Nephron (organoid): ENCODE measurements around the gene LRRC51.

Experiments used
- H3K27ac Mint-ChIP-seq, 3 experiments: 2 replicates each; pipeline ENCODE4 v1.8.0; 2020; ENCODE audit warnings: mixed read lengths in 3 of 3, mild to moderate bottlenecking in 2 of 3, moderate library complexity in 1 of 3
- H3K27me3 Mint-ChIP-seq: 2 replicates; pipeline ENCODE4 v1.8.0; 2021; ENCODE audit warnings: low read depth, mild to moderate bottlenecking, moderate library complexity, mixed read lengths
- H3K36me3 Mint-ChIP-seq: 2 replicates; pipeline ENCODE4 v1.8.0; 2020; ENCODE audit warnings: low read depth, mixed read lengths
- H3K4me1 Mint-ChIP-seq: 2 replicates; pipeline ENCODE4 v1.8.0; 2020; ENCODE audit warnings: mixed read lengths
- H3K4me3 Mint-ChIP-seq, 3 experiments: 2 replicates each; pipeline ENCODE4 v1.8.0; 2020; ENCODE audit warnings: mild to moderate bottlenecking in 3 of 3, mixed read lengths in 3 of 3, moderate library complexity in 2 of 3
- H3K9me3 Mint-ChIP-seq: 2 replicates; pipeline ENCODE4 v1.8.0; 2020; ENCODE audit warnings: mixed read lengths
- CTCF ChIP-seq, 3 experiments: fragments of 200-600 bp; sonication (generic); IDR thresholded peaks; one replicate each; pipeline ENCODE4 v1.5.0; 2021; ENCODE audit warnings: antibody characterized with exemption in 3 of 3; ENCODE audit not compliant: unreplicated experiment in 3 of 3

Gene LRRC51

GRCh38 chr11:72084076-72084475, 3.4 kb downstream of the LRRC51 start:
- Mint-ChIP-seq H3K4me3 (no peak overlapping the region), H3K27ac (no peak overlapping the region), H3K27me3 (no peaks in the 10 kb centered on the region), H3K4me1 (peaks cover 21% of the 10 kb centered on the region), H3K36me3 (peaks cover 9% of the 10 kb centered on the region), H3K9me3 (no peaks in the 10 kb centered on the region)
- no peak for TF ChIP-seq CTCF (IDR thresholded peaks at IDR 0.05; ENCODE audit: unreplicated experiment in 3 of 3)

DNA sequence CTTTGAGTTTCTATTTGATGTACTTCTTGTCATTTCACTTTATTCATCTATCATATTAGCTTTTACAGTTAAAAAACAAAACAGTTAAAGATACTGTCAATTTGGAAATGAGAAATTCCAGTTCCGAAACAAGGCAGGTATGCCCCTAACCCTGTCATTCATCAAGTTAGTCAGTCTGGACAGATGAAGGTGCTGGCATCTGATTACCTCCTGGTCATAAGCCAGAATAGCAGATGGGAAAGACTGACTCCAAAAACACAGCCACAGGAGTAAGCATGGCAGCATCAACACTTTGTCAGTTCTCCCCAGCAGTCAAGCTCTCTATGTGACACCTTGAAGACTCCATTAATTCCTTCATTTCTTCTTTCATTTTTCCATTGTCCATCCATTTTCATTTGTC, 4.3 kb downstream of the LRRC51 start:
- H3K27me3 Mint-ChIP-seq, result no peaks in the 10 kb centered on the region
- H3K36me3 Mint-ChIP-seq, result peaks cover 11% of the 10 kb centered on the region
- no peak overlapping the region for H3K27ac Mint-ChIP-seq
- H3K4me3 Mint-ChIP-seq, result no peak overlapping the region
- peaks cover 21% of the 10 kb centered on the region for H3K4me1 Mint-ChIP-seq
- no peak for TF ChIP-seq CTCF (IDR thresholded peaks at IDR 0.05; ENCODE audit: unreplicated experiment in 3 of 3)
- no peaks in the 10 kb centered on the region for H3K9me3 Mint-ChIP-seq

DNA sequence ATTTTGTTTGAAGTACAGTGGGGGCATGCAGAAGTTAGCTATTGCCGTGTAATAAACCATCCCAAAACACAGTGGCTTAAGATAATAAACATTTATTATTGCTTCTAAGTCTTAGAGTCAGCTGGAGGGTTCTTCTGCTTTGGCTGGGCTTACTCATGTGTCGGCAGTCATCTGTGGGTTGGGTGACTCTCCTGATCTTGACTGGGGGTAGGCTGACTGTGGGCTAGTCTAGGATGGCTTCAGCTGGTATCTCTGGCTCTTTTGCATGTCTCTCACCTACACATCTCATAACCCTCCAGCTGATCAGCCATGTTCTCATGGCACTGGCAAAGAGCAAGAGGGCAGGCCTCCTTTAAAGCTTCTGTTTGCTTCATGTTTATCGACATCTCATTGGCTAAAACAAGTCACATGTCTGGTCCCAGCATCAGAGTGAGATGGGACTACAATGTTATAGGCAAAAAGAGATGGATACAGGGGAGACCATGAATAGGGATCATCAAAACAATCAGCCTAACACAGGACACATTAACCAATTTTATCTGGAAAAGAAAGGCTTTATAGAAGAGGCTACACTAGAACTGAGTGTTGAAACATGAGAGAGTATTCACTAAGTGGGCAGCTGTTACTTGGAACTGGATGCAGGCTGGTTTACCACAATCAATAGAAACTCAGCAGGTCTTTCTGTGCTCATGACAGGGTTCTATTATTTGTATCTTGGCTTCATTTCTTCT, 5.1 kb downstream of the LRRC51 start:
- Mint-ChIP-seq H3K27ac (peak overlapping the region in 2 of 3 experiments; percentile 52 to 64), H3K9me3 (no peaks in the 10 kb centered on the region)
- no peak for TF ChIP-seq CTCF (IDR thresholded peaks at IDR 0.05; ENCODE audit: unreplicated experiment in 3 of 3)

DNA sequence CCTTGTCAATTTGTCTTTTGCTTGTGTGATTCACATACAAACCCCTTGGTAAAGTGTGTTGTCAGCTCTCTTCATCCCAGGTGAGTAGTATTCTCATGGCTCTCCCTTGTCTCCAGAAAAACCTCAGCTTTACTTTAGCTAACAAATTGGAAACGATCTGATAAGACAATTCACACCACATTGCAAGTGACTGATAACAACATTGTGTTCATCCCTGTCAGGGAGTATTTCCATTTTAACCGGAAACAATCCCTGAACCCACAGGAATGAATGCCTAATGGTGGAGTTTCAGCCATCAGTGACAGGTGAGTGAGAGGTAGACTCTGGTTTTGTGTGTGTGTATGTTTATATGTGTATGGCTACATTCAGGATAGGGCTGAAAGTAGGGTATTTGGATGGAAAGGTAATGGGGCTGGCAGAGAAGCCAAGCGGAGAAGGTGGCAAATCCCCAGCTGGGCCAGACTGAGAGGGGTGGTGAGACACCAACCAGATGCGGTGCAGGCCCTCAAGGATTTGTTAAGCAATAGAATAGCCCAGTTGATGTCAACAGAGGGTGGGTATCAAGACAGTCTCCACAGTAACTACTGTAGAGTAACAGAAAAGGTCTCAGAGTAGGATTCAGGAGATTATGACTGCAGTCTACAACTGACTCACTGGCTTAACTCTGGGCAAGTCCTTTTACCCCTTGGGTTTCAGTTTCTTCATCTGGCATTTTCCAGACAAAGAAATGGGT, 7.6 kb downstream of the LRRC51 start:
- Mint-ChIP-seq H3K36me3 (peaks cover 12% of the 10 kb centered on the region), H3K4me3 (no peak overlapping the region), H3K27me3 (no peaks in the 10 kb centered on the region), H3K27ac (no peak overlapping the region), H3K4me1 (peaks cover 20% of the 10 kb centered on the region), H3K9me3 (no peaks in the 10 kb centered on the region)
- TF ChIP-seq CTCF (IDR thresholded peaks at IDR 0.05; ENCODE audit: unreplicated experiment in 3 of 3), result no peak

More for the DNA sequence above, 5.1 kb downstream of the LRRC51 start:
- H3K36me3 Mint-ChIP-seq, result peaks cover 12% of the 10 kb centered on the region
- H3K27me3 Mint-ChIP-seq, result no peaks in the 10 kb centered on the region
- H3K4me1 Mint-ChIP-seq, result peaks cover 17% of the 10 kb centered on the region
- H3K4me3 Mint-ChIP-seq, result peak overlapping the region in 1 of 3 experiments; percentile 24

GRCh38 chr11:72091292-72091691, 10.6 kb downstream of the LRRC51 start:
- peaks cover 6% of the 10 kb centered on the region for H3K4me1 Mint-ChIP-seq
- no peaks in the 10 kb centered on the region for H3K9me3 Mint-ChIP-seq
- H3K27me3 Mint-ChIP-seq, result no peaks in the 10 kb centered on the region
- peak overlapping the region; percentile 9 to 46 (median 11) for H3K27ac Mint-ChIP-seq
- H3K4me3 Mint-ChIP-seq, result no peak overlapping the region
- TF ChIP-seq CTCF (IDR thresholded peaks at IDR 0.05; ENCODE audit: unreplicated experiment in 3 of 3), result peak; percentile 73 to 85 (median 84)
- peaks cover 23% of the 10 kb centered on the region for H3K36me3 Mint-ChIP-seq
